Psoas muscle (tissue), 8 donors: ENCODE measurements around the gene NOL9. TPM values are rescaled to one million over a fixed set of nuclear protein-coding genes. Genes with fewer than 3 reads are reported as not detected.

Experiments used
- ATAC-seq, 4 donors: fragments of 200-7000 bp; cut with Tn5 transposase; one replicate each; pipeline ENCODE4 v1.9.1; 2020; ENCODE audit warnings: moderate library complexity in 3 of 4, mild to moderate bottlenecking in 2 of 4
- DNase-seq, 2 donors: peaks; one replicate each; pipeline ENCODE4 v3.0.0-alpha.2; 2020
- H3K27ac ChIP-seq: fragments of 200-600 bp; one replicate; pipeline ENCODE4 v1.8.0; 2022
- H3K27me3 ChIP-seq, 3 donors: fragments of 200-600 bp in 1 of 3; one replicate each; pipeline versions ENCODE4 v1.6.1 to v1.8.0; 2013 to 2022; ENCODE audit warnings: low read length in 2 of 3, mild to moderate bottlenecking in 2 of 3, moderate library complexity in 1 of 3; ENCODE audit not compliant: insufficient read depth in 3 of 3
- H3K36me3 ChIP-seq, 2 donors: fragments of 200-600 bp in 1 of 2; one replicate each; pipeline versions ENCODE4 v1.6.1 to v1.8.0; 2013 to 2022; ENCODE audit warnings: low read depth in 1 of 2, mild to moderate bottlenecking in 1 of 2, moderate library complexity in 1 of 2; ENCODE audit not compliant: insufficient read depth in 1 of 2
- H3K4me1 ChIP-seq: fragments of 200-600 bp; one replicate; pipeline ENCODE4 v1.8.0; 2022
- H3K4me3 ChIP-seq: fragments of 200-600 bp; one replicate; pipeline ENCODE4 v1.8.0; 2022; ENCODE audit warnings: mild to moderate bottlenecking
- H3K9me3 ChIP-seq: fragments of 200-600 bp; one replicate; pipeline ENCODE4 v1.8.0; 2022
- CTCF ChIP-seq: fragments of 200-600 bp; IDR thresholded peaks from one replicate; pipeline ENCODE4 v1.8.0; 2022; ENCODE audit warnings: antibody characterized with exemption
- WGBS, 3 donors: extraction: QIAGEN DNeasy Blood & Tissue Kit; methylation state at CpG; one replicate each; pipeline versions ENCODE4 v1.1.6 to v1.1.7; 2013; 5-methylcytosine and 5-hydroxymethylcytosine counted together
- intact Hi-C, 2 donors: fragments of 100-400 bp; cut with DNase I; formaldehyde crosslinking; loops; one replicate each; pipeline versions ENCODE4 v1.11.0 to v1.14.2; 2022
- polyA plus RNA-seq, 3 donors: library from polyadenylated mRNA; stranded (reverse); fragments of 200-250 nt; gene quantifications; one replicate each; pipeline ENCODE4 v1.2.3, GENCODE V29; 2013
- total RNA-seq, 4 donors: library from RNA; stranded (reverse); fragmentation: NEBNext Ultra II Directional in 2 of 4; extraction: Animal tissue kit (Norgen Biotek cat#: 25700) in 2 of 4; gene quantifications; one replicate each; pipeline versions ENCODE4 v1.2.1 to v1.2.4, GENCODE V29; 2021 to 2023
- donor health status: healthy with polysubstance abuse.
- donor health status: DM: no; HTN: no; CAD: no; lungs with moderate emphysema.
- donor health status: Bipolar disorder and iron deficiency.
- donor health status: healthy.
- donor health status: DM: yes; HTN: yes; CAD: no.
- donor health status: DM: no; HTN: no; CAD: no.
- donor health status: DM: no; HTN: no; CAD: no.
- donor health status: DM: yes; HTN: yes; CAD: no.

Gene NOL9
- total and polyA plus RNA-seq, 7 donors = 5.0 to 26.1 (median 17.1) TPM

GRCh38 chr1:6528492-6528891 lies 25.8 kb downstream of the NOL9 start:
- 70 to 73% (median 73%) methylated on average over 7 of the region's 7 CpGs for WGBS, 3 donors
- no peak for TF ChIP-seq CTCF
- ATAC-seq (no peak), DNase-seq (no peak)
- Histone ChIP-seq H3K9me3 (no peaks in the 10 kb centered on the region), H3K4me3 (no peak overlapping the region), H3K36me3 (peaks cover 22 to 87% of the 10 kb centered on the region in 2 donors), H3K27me3 (no peaks in the 10 kb centered on the region), H3K4me1 (no peaks in the 10 kb centered on the region), H3K27ac (no peak overlapping the region)
- intact Hi-C loops = no loop called here

GRCh38 chr1:6526316-6526715 lies 28.0 kb downstream of the NOL9 start:
- DNase-seq (no peak), ATAC-seq (no peak)
- TF ChIP-seq CTCF = no peak
- no peaks in the 10 kb centered on the region for H3K9me3 ChIP-seq
- 78 to 84% (median 79%) methylated on average over 11 of the region's 11 CpGs for WGBS, 3 donors
- no peak overlapping the region for H3K4me3 ChIP-seq
- H3K27ac ChIP-seq = no peak overlapping the region
- H3K36me3 ChIP-seq = peaks cover 11 to 70% of the 10 kb centered on the region in 2 donors
- H3K27me3 ChIP-seq = no peaks in the 10 kb centered on the region
- intact Hi-C loops = no loop called here
- no peaks in the 10 kb centered on the region for H3K4me1 ChIP-seq

- TF ChIP-seq CTCF = peak; percentile 36
- H3K4me3 ChIP-seq = no peak overlapping the region
- ATAC-seq (peak; percentile 44 to 70 (median 62)), DNase-seq (peak in 1 of 2 donors; percentile 53)
- H3K27me3 ChIP-seq = no peaks in the 10 kb centered on the region
- H3K27ac ChIP-seq = no peak overlapping the region
- WGBS, 3 donors = 27 to 46% (median 37%) methylated on average over 6 of the region's 6 CpGs
- H3K36me3 ChIP-seq = peaks cover 8 to 50% of the 10 kb centered on the region in 2 donors
- H3K9me3 ChIP-seq = no peaks in the 10 kb centered on the region
- H3K4me1 ChIP-seq = peaks cover 9% of the 10 kb centered on the region
- intact Hi-C loops = no loop called here
These were observed 30.7 kb downstream of the NOL9 start for GRCh38 chr1:6523566-6523965.

GRCh38 chr1:6521536-6521935 lies 32.8 kb downstream of the NOL9 start:
- Histone ChIP-seq H3K4me3 (no peak overlapping the region), H3K9me3 (no peaks in the 10 kb centered on the region), H3K4me1 (peaks cover 9% of the 10 kb centered on the region), H3K36me3 (peaks cover 2 to 30% of the 10 kb centered on the region in 2 donors), H3K27me3 (no peaks in the 10 kb centered on the region), H3K27ac (no peak overlapping the region)
- TF ChIP-seq CTCF = no peak
- no peak for ATAC-seq
- no peak for DNase-seq
- WGBS, 3 donors = 77 to 87% (median 84%) methylated on average over 5 of the region's 5 CpGs
- intact Hi-C loops = no loop called here
